GM18951 (cell line): ENCODE measurements around the gene ATP10A.

Experiments used
- POLR2A ChIP-seq: IDR thresholded peaks from 4 replicates; pipeline ENCODE4 v1.6.1; 2011; ENCODE audit warnings: mild to moderate bottlenecking; ENCODE audit not compliant: insufficient read length, insufficient read depth; ENCODE audit errors: extremely low read depth
- in situ Hi-C: fragments of 300-500 bp; cut with MboI; formaldehyde crosslinking; loops from one replicate; pipeline ENCODE4 v1.12.0; 2022; ENCODE audit warnings: low sequenced_read_pairs, mixed read lengths, inconsistent platforms; ENCODE audit not compliant: unreplicated experiment

ATP10A gene

DNA sequence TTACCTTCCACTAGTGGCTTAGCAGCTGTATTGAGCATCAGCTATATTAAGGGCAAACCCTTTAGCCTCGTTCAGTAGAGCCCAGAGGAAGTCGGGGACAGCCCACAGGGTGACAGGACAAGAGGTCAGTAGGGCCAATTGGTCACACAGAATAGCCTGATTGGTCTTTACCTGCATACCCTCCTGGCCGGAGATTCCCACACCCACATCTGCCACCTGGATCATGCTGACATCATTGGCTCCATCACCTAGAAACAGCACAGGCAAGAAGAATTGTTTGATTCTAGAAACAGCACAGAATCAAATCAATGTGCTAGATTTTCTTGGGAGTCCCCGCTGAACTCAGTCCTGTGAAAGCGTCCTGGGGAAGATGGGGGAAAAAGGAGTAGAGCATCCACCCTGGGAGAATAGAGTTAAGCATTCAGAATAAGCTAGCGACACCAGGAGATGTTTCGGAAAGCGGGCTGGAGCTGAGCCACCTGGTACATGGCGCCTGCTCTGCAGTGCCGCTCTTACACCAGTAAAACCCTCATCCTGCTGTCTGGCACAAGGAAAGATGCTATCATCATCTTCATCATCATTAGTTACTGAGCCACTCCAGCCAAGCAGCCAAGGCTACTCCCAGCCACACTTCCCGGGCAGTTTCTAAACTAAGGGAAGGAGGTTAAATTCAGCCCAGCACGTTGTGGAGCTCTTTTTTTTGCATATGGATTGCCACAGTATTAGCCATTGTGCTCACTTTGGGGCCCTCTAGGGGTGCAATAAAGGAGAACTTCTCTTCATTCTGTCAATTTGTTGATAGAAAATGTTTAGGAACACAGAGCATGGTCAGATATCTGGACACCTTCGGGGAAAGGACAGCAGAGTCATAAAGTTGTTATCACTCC lies 171.3 kb downstream of the ATP10A start:
- in situ Hi-C loops: no loop called here
- no peak for TF ChIP-seq POLR2A

DNA sequence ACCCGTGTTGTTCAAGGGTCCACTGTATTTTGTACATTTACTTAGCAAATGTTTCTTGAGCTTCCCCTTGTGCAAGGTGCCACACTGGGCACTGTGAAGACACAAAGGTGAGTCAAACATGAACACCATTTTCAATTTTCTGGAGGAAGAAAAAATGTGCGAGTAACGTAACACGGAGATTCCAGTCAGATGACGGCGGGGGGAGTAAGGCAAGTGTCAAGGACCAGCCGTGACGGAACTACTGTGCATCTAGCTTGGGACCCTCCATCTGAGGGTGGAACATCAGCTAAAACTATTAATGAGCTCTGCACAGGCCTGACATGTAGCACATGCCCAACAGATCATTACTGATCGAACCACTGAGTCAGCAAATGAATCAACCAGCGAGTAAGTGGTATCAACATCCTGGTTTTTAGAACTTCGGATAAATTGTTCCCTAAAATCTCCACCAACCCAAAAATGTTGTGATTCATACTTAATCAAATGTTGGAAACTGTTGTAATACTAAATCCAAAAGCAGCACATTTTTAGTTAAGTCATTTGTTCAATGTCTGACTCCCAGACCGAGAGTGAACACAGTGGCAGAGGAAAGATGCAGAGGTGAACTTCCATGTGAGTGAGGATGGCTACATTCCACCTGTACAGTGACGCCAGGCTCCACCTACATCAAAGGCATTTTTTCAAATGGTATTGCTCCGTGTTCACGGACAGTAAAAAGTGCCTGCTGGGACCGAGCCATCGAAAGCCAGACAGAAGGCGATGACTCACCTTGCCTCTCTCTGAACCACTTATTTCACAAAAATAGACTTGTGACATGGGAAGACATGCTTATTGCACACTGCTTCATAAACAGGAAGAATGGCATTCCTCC lies 172.2 kb downstream of the ATP10A start:
- TF ChIP-seq POLR2A: no peak
- in situ Hi-C loops: no loop called here

DNA sequence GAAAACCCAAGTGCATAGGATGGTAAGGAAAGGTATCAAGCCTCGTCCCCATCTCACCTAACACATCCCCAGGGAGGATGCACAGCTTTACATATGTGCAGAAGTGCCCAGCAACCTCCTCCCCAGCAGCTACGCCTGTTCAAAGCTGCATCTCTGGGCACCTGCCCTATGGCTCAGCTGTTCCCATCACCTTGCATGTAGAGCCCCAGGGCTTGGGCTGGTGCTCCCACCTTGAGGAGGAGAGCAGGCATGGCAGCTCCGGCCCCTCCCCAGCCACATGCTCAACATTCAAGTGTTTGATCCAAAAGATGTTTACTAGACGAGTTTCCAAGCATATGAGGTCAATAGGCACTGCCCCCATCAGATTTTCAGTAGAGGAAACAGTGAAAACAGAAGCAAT lies 173.5 kb downstream of the ATP10A start:
- in situ Hi-C loops: no loop called here
- TF ChIP-seq POLR2A: no peak

DNA sequence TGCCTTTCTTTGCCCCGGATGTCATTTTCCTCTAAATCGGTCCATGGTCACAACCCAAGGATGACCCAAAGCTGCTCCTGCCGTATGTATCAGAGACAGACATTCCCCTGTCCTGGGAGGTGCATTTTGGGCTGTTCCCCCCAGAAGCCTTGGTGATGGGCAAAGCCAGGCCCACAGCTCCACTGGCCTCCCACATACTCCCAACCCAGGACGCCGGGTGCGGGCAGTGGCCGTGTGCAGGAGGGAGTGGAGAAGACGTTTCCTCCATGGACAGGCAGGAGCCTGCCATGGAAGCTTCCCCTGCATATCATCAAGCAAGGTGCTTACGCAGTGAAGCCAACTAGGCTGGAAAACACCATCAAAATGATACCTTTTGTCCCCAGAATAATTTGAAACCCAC lies 175.0 kb downstream of the ATP10A start:
- in situ Hi-C loops: no loop called here
- TF ChIP-seq POLR2A: no peak

DNA sequence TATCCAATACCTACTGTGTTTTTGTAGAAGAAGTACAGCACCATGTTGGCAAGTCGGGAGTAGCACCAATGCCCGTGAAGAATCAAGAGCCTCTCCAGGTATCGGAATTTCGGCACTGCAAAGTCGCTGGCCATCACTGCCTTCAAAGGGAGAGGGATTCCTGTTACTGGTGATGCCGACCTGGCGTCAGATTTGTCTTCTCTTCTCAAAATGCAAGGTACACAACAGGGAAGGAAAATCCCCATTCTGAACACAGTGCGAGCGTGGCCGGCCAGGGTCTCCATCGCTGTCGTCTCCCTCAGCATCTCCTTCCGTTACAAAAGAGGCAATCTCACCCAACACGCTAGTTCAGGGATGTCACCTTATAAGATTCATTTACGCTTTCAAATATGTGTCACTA lies 175.4 kb downstream of the ATP10A start:
- in situ Hi-C loops: no loop called here
- TF ChIP-seq POLR2A: no peak

DNA sequence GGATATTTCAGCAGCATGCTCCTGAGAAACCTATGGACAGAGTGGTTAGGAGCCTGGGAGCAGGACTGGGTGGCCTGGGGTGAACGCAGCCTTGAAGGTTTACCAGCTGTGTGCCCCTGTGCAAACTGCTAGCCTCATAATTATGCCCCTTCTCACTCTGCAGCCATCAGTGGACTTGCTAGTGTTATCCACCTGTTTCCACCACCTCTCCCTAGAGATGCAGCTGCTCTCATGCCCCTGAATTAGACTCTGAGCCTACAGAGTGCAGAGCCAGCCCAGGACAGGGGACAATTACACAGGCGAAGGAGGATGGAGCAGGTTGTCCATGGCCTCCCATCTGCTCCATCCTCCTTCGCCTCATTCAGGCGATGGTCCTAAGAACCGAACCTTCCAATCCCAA lies 175.9 kb downstream of the ATP10A start:
- in situ Hi-C loops: no loop called here
- TF ChIP-seq POLR2A: no peak

DNA sequence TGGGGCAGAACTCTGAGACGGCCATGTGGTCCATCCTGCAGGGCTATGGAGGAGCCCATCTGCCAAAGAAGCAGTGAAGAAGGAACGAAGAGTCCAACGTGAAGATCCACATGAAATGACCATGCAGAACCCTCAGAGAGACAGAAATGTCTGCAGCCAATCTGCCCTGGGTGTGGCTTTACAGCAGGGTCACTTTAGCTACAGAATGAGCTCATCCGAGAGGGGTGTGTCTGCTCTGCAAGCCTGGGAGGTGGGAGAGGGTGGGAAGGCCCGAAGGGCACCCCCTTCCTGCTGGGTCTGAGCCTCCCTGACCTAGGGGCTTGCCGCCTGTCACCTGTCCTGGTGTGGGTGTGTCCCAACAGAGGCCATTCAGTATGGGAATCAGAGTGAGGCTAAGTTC lies 176.3 kb downstream of the ATP10A start:
- in situ Hi-C loops: no loop called here
- no peak for TF ChIP-seq POLR2A

DNA sequence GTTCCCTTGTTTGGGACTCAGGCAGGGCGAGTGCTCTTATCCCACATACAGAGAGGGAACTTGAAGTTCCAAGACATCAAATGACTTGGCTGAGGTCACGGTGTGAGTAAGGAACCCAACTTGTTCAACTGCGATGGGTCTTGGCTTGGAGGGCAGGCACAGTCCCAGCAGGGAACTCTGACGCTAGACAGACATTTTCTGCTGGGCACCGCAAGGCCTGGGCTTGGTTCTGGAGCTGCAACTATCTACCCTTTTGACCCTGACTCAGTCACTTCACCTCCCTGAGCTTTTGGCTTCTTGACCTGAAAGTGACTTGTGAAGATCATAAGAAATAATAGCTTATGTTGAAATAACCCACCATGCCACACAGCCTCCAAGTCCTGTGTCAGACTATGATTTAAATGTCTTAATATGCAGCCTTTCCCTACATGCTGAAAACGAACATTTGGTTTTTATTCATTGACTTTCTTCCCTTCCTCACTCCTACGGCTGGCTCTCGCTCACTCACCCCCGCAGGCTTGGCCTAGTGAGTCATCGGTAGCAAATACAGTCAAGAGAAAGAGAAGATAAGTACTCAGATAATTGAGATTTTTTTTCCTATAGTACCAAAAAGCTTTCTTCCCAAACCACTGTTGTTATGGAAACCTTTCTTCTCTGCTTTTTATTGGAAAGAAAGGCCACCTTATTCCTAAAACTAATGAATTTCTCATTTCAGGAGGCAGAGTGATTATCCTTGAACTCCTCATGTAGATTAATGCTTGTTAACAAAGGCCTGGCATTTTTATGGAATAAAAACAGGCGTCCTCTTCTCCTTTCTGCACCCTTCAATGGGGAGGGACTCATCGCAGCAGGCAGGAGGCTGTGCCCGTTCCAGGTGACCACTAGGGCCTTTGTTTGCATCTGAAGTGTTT lies 178.4 kb downstream of the ATP10A start:
- no peak for TF ChIP-seq POLR2A
- in situ Hi-C loops: no loop called here

DNA sequence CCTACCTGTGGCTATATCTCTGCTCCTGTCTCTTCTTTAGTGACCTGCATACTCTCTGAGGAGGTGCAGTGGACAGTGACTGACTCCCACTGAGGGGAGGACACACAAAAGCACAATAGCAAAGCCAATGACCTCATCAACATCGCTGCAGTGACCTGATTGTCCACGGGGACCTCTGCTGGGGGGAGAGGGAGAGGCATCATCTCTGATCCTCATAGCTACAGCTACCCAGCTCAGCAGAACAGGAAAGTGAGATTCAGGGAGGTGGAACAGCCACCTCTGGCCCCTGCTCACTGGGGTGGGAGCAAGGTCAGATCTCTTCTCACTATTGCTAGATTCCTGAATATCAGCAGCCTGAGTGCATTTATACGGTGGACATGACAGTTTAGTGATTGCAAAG lies 179.2 kb downstream of the ATP10A start:
- TF ChIP-seq POLR2A: no peak
- in situ Hi-C loops: no loop called here

DNA sequence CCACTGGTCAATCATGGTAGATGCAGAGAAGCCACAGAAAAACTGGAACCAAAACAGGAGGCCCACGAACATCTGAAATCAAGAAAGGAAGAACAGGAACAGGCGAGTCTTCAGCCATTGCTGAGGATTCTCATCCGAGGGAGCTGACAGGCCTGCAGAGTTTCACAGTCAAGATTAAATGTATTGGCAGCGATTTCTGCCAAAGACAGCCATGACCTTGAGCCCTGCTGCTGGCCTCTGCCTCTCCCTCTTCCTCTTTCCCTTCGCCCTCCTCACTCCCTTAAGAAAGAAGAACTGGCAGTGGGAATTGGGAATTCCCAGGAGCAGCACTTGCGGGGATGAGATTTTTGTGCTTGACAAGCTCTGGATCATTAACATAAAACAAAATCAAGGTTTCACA lies 179.7 kb downstream of the ATP10A start:
- no peak for TF ChIP-seq POLR2A

DNA sequence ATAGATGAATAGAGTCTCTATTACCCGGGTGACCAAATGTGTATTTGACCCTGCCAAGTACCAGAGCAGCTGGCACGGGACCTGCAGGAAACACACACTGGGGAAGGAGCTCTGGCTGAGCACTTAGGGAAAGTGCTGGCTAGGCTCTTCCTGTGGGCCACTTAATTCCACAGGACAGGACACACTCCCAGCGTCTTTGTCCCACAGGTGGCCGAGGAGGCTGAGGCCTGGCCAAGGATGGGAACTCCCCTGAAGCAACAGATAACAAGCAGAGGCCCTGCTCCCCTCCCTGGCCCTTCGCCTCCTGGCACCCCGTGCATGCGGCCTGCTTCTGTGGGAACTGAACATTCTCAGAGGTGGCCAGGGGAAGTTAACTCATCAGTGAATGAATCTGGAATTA lies 180.8 kb downstream of the ATP10A start:
- no peak for TF ChIP-seq POLR2A
- in situ Hi-C loops: no loop called here

More for the DNA sequence above, 179.7 kb downstream of the ATP10A start:
- in situ Hi-C loops: no loop called here

DNA sequence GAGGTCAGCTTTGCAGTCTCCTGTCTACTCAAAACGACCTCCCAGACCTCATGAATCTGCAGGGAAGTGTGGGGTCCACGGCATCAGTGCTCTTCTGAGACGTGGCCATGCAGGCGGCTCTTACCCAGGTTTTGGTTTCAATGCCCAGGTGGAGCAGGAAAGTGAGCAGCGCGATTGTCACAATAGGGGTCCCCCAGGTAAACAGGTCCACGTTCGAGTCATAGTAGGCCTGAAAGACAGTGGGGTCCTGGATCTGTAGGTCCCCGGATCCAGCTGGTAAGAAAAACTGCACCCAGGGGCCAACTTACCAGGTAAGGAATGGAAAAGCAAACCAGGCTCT lies 182.5 kb downstream of the ATP10A start:
- TF ChIP-seq POLR2A: no peak
- in situ Hi-C loops: no loop called here
